Measurements from ENCODE around the gene ANTXR1.

ANTXR1 gene

DNA sequence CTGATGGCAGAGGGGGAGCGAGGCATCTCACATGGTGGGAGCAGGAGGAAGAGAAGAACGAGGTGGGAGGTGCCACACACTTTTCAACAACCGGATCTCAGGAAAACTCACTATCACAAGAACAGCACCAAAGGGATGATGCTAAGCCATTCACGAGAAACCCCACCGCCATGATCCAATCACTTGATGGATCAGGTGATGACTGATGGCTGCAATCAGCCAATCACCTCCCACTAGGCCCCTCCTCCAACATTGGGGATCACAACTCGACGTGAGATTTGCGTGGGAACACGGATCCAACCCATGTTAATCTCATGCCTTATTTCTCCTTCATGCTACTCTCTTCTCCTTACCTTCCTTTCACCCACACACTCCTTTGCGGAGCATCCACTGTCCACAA lies 143.6 kb downstream of the ANTXR1 start:
- Histone ChIP-seq H4K20me1 (ENCODE audit: insufficient read depth, low read length) (no peaks in the 10 kb centered on the region), H3K4me2 (ENCODE audit: insufficient read depth, low read length) (no peak overlapping the region), H3K9ac (ENCODE audit: low read depth, low read length) (no peak overlapping the region), H3K36me3 (ENCODE audit: insufficient read depth, low read length) (peaks cover 25% of the 10 kb centered on the region), H3K27ac (ENCODE audit: low read length) (no peak overlapping the region), H3K79me2 (ENCODE audit: insufficient read depth, low read length) (no peaks in the 10 kb centered on the region), H3K4me1 (ENCODE audit: insufficient read depth, low read length) (no peaks in the 10 kb centered on the region), H3K4me3 (ENCODE audit: low read depth in 1 of 2, low read length in 2 of 2) (no peak overlapping the region), H3K27me3 (ENCODE audit: insufficient read depth, low read length, poor library complexity) (no peaks in the 10 kb centered on the region), H3K9me3 (ENCODE audit: insufficient read depth, low read length, severe bottlenecking) (no peaks in the 10 kb centered on the region), H2AFZ (ENCODE audit: low read depth, low read length) (no peak overlapping the region)
- DNase-seq: no peak
- no peak for ATAC-seq (ENCODE audit: insufficient read depth, low read depth)
- no peak for TF ChIP-seq EZH2 (IDR thresholded peaks at IDR 0.05; ENCODE audit: borderline replicate concordance, low read depth, low read length, severe bottlenecking)
- TF ChIP-seq, protein P1, sequence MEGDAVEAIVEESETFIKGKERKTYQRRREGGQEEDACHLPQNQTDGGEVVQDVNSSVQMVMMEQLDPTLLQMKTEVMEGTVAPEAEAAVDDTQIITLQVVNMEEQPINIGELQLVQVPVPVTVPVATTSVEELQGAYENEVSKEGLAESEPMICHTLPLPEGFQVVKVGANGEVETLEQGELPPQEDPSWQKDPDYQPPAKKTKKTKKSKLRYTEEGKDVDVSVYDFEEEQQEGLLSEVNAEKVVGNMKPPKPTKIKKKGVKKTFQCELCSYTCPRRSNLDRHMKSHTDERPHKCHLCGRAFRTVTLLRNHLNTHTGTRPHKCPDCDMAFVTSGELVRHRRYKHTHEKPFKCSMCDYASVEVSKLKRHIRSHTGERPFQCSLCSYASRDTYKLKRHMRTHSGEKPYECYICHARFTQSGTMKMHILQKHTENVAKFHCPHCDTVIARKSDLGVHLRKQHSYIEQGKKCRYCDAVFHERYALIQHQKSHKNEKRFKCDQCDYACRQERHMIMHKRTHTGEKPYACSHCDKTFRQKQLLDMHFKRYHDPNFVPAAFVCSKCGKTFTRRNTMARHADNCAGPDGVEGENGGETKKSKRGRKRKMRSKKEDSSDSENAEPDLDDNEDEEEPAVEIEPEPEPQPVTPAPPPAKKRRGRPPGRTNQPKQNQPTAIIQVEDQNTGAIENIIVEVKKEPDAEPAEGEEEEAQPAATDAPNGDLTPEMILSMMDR (IDR thresholded peaks at IDR 0.05; ENCODE audit: borderline replicate concordance, extremely low read depth, low read length, poor library complexity, severe bottlenecking): no peak

DNA sequence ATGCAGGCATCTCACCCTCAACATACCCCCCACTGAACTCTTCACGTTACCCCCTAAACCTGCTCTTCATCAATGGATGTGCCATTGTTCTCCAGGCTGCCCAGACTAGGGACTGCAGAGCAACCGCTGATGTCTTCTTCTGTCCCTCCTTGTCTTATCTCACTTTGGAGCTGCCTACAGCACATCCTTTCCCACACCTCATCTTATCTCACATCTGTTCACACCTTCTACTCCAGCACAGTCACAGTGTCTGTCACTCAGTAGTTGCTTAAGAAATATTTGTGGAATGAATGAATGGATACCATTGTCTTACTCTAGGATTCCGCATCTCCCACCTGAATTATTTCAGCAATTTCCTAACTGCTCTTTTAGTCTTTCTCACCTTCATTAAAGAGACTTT lies 144.5 kb downstream of the ANTXR1 start:
- H3K27ac ChIP-seq (ENCODE audit: low read length): no peak overlapping the region
- TF ChIP-seq, protein P1 (IDR thresholded peaks at IDR 0.05; ENCODE audit: borderline replicate concordance, extremely low read depth, low read length, poor library complexity, severe bottlenecking): no peak
- TF ChIP-seq EZH2 (IDR thresholded peaks at IDR 0.05; ENCODE audit: borderline replicate concordance, low read depth, low read length, severe bottlenecking): no peak
- DNase-seq (no peak), ATAC-seq (ENCODE audit: insufficient read depth, low read depth) (no peak)
- H3K4me1 ChIP-seq (ENCODE audit: insufficient read depth, low read length): no peaks in the 10 kb centered on the region
- no peak overlapping the region for H3K4me2 ChIP-seq (ENCODE audit: insufficient read depth, low read length)
- H3K79me2 ChIP-seq (ENCODE audit: insufficient read depth, low read length): no peaks in the 10 kb centered on the region
- no peaks in the 10 kb centered on the region for H3K9me3 ChIP-seq (ENCODE audit: insufficient read depth, low read length, severe bottlenecking)
- H3K27me3 ChIP-seq (ENCODE audit: insufficient read depth, low read length, poor library complexity): no peaks in the 10 kb centered on the region
- no peak overlapping the region for H3K9ac ChIP-seq (ENCODE audit: low read depth, low read length)
- H4K20me1 ChIP-seq (ENCODE audit: insufficient read depth, low read length): no peaks in the 10 kb centered on the region
- peaks cover 18% of the 10 kb centered on the region for H3K36me3 ChIP-seq (ENCODE audit: insufficient read depth, low read length)
- H2AFZ ChIP-seq (ENCODE audit: low read depth, low read length): no peak overlapping the region
- H3K4me3 ChIP-seq (ENCODE audit: low read depth in 1 of 2, low read length in 2 of 2): no peak overlapping the region

DNA sequence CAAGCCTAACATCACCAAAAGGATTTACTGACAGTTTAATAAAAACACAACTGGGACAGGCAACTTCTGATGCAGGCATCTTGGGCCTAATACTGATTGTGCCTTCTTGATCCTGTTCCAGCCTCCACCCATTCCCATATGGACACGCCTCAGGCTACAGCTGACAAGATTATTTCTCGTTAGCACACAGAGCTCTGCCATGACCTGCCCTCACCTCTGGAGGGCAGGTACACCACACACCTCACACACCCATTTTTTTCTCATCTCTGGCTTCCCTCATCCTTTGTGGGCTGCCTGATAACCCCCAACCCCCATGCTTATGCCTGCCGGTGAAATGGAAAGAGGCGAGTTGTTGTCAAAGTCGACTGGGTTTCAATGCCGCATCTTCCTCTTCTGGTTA lies 147.0 kb downstream of the ANTXR1 start:
- H3K27me3 ChIP-seq (ENCODE audit: insufficient read depth, low read length, poor library complexity): no peaks in the 10 kb centered on the region
- no peak overlapping the region for H3K4me2 ChIP-seq (ENCODE audit: insufficient read depth, low read length)
- H3K79me2 ChIP-seq (ENCODE audit: insufficient read depth, low read length): no peaks in the 10 kb centered on the region
- no peak overlapping the region for H3K9ac ChIP-seq (ENCODE audit: low read depth, low read length)
- TF ChIP-seq EZH2 (IDR thresholded peaks at IDR 0.05; ENCODE audit: borderline replicate concordance, low read depth, low read length, severe bottlenecking): no peak
- TF ChIP-seq, protein P1 (IDR thresholded peaks at IDR 0.05; ENCODE audit: borderline replicate concordance, extremely low read depth, low read length, poor library complexity, severe bottlenecking): no peak
- H2AFZ ChIP-seq (ENCODE audit: low read depth, low read length): no peak overlapping the region
- no peak overlapping the region for H3K4me3 ChIP-seq (ENCODE audit: low read depth in 1 of 2, low read length in 2 of 2)
- H3K36me3 ChIP-seq (ENCODE audit: insufficient read depth, low read length): peaks cover 14% of the 10 kb centered on the region; the same call in 1 of the 2 replicates
- no peaks in the 10 kb centered on the region for H4K20me1 ChIP-seq (ENCODE audit: insufficient read depth, low read length)
- H3K27ac ChIP-seq (ENCODE audit: low read length): no peak overlapping the region
- 0 out of 3 replicates have a peak, but pooled peaks have one; percentile 35 for ATAC-seq (ENCODE audit: insufficient read depth, low read depth)
- no peak for DNase-seq
- no peaks in the 10 kb centered on the region for H3K9me3 ChIP-seq (ENCODE audit: insufficient read depth, low read length, severe bottlenecking)
- H3K4me1 ChIP-seq (ENCODE audit: insufficient read depth, low read length): no peaks in the 10 kb centered on the region

DNA sequence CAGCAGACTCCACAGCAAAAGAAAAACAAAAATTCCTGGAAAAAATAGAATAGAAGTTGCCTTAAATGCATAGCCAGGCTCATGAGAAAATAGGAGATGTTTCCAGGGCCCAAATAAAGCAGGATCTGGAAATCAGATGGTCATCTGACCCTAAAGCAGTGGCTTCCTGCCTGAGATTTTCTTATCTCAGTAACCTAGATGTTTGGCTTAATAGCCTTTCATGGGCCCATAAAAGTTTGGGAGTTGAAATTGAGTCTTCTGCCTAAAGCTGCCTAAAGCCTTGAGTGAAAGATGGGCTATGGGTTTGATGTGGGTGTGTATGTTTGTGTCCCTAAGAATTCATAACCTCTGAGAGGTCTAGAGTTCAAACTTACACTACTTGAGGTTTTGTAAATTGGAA lies 149.1 kb downstream of the ANTXR1 start:
- Histone ChIP-seq H3K79me2 (ENCODE audit: insufficient read depth, low read length) (no peaks in the 10 kb centered on the region), H3K36me3 (ENCODE audit: insufficient read depth, low read length) (peaks cover 11% of the 10 kb centered on the region; the same call in 1 of the 2 replicates), H3K4me3 (ENCODE audit: low read depth in 1 of 2, low read length in 2 of 2) (no peak overlapping the region), H3K27me3 (ENCODE audit: insufficient read depth, low read length, poor library complexity) (no peaks in the 10 kb centered on the region), H3K9me3 (ENCODE audit: insufficient read depth, low read length, severe bottlenecking) (no peaks in the 10 kb centered on the region), H3K27ac (ENCODE audit: low read length) (no peak overlapping the region), H4K20me1 (ENCODE audit: insufficient read depth, low read length) (no peaks in the 10 kb centered on the region), H2AFZ (ENCODE audit: low read depth, low read length) (no peak overlapping the region), H3K9ac (ENCODE audit: low read depth, low read length) (no peak overlapping the region), H3K4me2 (ENCODE audit: insufficient read depth, low read length) (no peak overlapping the region), H3K4me1 (ENCODE audit: insufficient read depth, low read length) (no peaks in the 10 kb centered on the region)
- ATAC-seq (ENCODE audit: insufficient read depth, low read depth) (no peak), DNase-seq (no peak)
- TF ChIP-seq, protein P1 (IDR thresholded peaks at IDR 0.05; ENCODE audit: borderline replicate concordance, extremely low read depth, low read length, poor library complexity, severe bottlenecking): no peak
- no peak for TF ChIP-seq EZH2 (IDR thresholded peaks at IDR 0.05; ENCODE audit: borderline replicate concordance, low read depth, low read length, severe bottlenecking)

Data from DND-41 (cell line).